Ishikawa (cell line): ENCODE results near the gene HNRNPM.

Experiments used
- CEBPB ChIP-seq: IDR thresholded peaks from 2 replicates; pipeline ENCODE4 v1.6.1; 2012
- CREB1 ChIP-seq: IDR thresholded peaks from 2 replicates; pipeline ENCODE4 v1.6.1; 2012; ENCODE audit warnings: low read depth
- EP300 ChIP-seq: IDR thresholded peaks from 2 replicates; pipeline ENCODE4 v1.6.1; 2012; ENCODE audit warnings: borderline replicate concordance
- FOXM1 ChIP-seq: IDR thresholded peaks from 2 replicates; pipeline ENCODE4 v1.6.1; 2012; ENCODE audit warnings: low read depth, borderline replicate concordance
- NFIC ChIP-seq: IDR thresholded peaks from 2 replicates; pipeline ENCODE4 v1.6.1; 2012
- RAD21 ChIP-seq: IDR thresholded peaks from 2 replicates; pipeline ENCODE4 v1.6.1; 2012; ENCODE audit warnings: low read depth
- TAF1 ChIP-seq: IDR thresholded peaks from 2 replicates; pipeline ENCODE4 v1.6.1; 2012; ENCODE audit warnings: low read depth, mild to moderate bottlenecking
- TCF12 ChIP-seq: IDR thresholded peaks from 2 replicates; pipeline ENCODE4 v1.6.1; 2012; ENCODE audit warnings: low read depth
- TEAD4 ChIP-seq: IDR thresholded peaks from 2 replicates; pipeline ENCODE4 v1.6.1; 2012
- USF1 ChIP-seq: IDR thresholded peaks from 2 replicates; pipeline ENCODE4 v1.6.1; 2012
- YY1 ChIP-seq: IDR thresholded peaks from 2 replicates; pipeline ENCODE4 v1.6.1; 2012; ENCODE audit warnings: low read depth
- ZBTB7A ChIP-seq: IDR thresholded peaks from 2 replicates; pipeline ENCODE4 v1.6.1; 2012; ENCODE audit warnings: low read depth
- TF ChIP-seq, protein P1 (sequence below): IDR thresholded peaks from 2 replicates; pipeline ENCODE4 v1.6.1; 2012
- TF ChIP-seq, protein P2 (sequence below): IDR thresholded peaks from 2 replicates; pipeline ENCODE4 v1.6.1; 2012; ENCODE audit warnings: low read depth, mild to moderate bottlenecking

GRCh38 chr19:8458380-8458779, 13.6 kb downstream of the HNRNPM start:
- TF ChIP-seq ZBTB7A = no peak
- TF ChIP-seq, protein P1, sequence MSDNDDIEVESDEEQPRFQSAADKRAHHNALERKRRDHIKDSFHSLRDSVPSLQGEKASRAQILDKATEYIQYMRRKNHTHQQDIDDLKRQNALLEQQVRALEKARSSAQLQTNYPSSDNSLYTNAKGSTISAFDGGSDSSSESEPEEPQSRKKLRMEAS = no peak
- TF ChIP-seq NFIC = no peak
- TF ChIP-seq CEBPB = no peak
- TF ChIP-seq, protein P2, sequence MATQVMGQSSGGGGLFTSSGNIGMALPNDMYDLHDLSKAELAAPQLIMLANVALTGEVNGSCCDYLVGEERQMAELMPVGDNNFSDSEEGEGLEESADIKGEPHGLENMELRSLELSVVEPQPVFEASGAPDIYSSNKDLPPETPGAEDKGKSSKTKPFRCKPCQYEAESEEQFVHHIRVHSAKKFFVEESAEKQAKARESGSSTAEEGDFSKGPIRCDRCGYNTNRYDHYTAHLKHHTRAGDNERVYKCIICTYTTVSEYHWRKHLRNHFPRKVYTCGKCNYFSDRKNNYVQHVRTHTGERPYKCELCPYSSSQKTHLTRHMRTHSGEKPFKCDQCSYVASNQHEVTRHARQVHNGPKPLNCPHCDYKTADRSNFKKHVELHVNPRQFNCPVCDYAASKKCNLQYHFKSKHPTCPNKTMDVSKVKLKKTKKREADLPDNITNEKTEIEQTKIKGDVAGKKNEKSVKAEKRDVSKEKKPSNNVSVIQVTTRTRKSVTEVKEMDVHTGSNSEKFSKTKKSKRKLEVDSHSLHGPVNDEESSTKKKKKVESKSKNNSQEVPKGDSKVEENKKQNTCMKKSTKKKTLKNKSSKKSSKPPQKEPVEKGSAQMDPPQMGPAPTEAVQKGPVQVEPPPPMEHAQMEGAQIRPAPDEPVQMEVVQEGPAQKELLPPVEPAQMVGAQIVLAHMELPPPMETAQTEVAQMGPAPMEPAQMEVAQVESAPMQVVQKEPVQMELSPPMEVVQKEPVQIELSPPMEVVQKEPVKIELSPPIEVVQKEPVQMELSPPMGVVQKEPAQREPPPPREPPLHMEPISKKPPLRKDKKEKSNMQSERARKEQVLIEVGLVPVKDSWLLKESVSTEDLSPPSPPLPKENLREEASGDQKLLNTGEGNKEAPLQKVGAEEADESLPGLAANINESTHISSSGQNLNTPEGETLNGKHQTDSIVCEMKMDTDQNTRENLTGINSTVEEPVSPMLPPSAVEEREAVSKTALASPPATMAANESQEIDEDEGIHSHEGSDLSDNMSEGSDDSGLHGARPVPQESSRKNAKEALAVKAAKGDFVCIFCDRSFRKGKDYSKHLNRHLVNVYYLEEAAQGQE = no peak
- no peak for TF ChIP-seq RAD21
- no peak for TF ChIP-seq EP300
- no peak for TF ChIP-seq TAF1
- no peak for TF ChIP-seq TCF12
- no peak for TF ChIP-seq USF1
- no peak for TF ChIP-seq YY1
- TF ChIP-seq FOXM1 = no peak
- no peak for TF ChIP-seq CREB1
- TF ChIP-seq TEAD4 = no peak
